22Rv1 (cell line): ENCODE data around the gene ENO2.

Experiments
- H3K27ac ChIP-seq: fragments of 450-650 bp; 2 replicates; pipeline ENCODE4 v1.5.1; 2017
- CTCF ChIP-seq: fragments of 450-650 bp; IDR thresholded peaks from 2 replicates; pipeline ENCODE4 v1.5.1; 2017; ENCODE audit warnings: mild to moderate bottlenecking
- ZFX ChIP-seq: fragments of 450-650 bp; IDR thresholded peaks from 2 replicates; pipeline ENCODE4 v1.6.1; 2017; ENCODE audit warnings: antibody characterized with exemption, borderline replicate concordance

Gene ENO2

DNA sequence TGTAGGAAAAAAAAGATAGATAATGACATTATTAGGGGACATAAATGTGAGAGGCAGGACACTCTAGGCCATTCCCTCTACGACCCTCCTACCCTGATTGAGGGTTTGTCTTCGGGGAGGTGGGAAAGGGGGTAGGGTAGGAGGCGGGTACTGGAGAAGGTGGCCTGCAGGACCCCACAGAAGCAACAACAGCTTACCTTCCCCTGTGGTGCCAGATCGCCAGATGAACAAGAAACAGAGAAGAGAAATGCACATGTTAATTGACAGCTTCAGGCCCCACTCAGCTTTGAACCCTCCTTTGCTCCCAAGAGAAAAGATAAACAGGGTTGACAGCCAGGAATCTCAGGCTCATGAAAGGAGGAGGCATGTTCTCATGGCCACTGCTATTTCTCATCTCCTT lies 51.3 kb downstream of the ENO2 start:
- peak overlapping the region; percentile 100 for H3K27ac ChIP-seq
- TF ChIP-seq ZFX, result no peak
- no peak for TF ChIP-seq CTCF

- H3K27ac ChIP-seq, result peak overlapping the region; percentile 100
- TF ChIP-seq CTCF (no peak), ZFX (no peak)
Measured at GRCh38 chr12:6966351-6966750, 52.0 kb downstream of the ENO2 start.

DNA sequence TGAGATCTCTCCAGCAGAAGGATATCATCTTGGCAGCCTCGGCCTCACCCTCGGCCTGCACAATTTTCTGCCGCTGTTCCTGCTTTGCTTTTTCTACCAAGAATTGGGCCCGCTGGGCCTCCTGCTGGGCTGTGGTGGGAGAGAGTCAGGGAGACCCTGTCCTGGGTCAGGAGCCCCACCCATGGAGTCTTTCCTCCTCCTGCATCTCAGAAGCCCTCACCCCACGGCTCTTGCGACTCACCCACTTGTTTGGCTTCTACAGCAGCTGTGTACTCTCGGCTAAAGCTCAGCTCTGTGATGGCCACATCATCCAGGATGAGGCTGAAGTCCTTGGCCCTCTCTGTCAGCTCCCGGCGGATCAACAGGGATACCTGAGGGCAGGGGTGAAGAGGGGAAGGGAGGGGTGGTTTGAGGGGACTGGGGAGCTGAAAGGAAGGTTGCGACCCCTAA lies 53.3 kb downstream of the ENO2 start:
- peak overlapping the region; percentile 100 for H3K27ac ChIP-seq
- TF ChIP-seq ZFX, result no peak

DNA sequence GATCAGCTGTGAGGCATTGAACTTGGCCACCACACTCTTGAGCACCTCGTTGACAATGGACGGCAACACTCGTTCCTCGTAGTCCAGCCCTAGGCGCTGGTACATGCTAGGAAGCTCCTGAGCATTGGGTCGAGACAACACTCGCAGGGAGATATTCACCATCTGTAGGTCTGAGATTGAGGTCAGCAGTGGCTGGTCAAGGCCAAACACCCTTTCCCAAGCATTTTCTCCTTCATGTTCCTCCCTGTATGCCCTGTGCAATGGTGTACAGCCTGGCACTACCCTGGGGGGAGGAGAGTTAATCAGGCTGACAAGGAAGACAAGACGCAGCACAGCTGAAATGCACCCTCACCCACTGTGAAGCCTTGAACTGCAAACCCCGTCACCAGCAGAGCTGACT lies 54.0 kb downstream of the ENO2 start:
- H3K27ac ChIP-seq, result peak overlapping the region; percentile 100
- TF ChIP-seq CTCF (no peak), ZFX (no peak)

- peak overlapping the region; percentile 100 for H3K27ac ChIP-seq
- TF ChIP-seq CTCF, result no peak
- TF ChIP-seq ZFX, result no peak
Measured at GRCh38 chr12:6970096-6970527, 55.7 kb downstream of the ENO2 start.
